ENCODE measurements around the gene STK10.
"Not testable (repeated sequence)": the region's sequence is repeated elsewhere in the genome, so short reads cannot be mapped to it uniquely, and the experiment has no call there.

STK10 gene

GRCh38 chr5:172188033-172188892 lies at the start of gene STK10:
TSS of gene STK10 (minus strand) at chr5:172188224. CDS start at chr5:172188042, 182 bp downstream.
- in situ Hi-C loops (cut with HindIII; ENCODE audit: low sequenced_read_pairs), result no loop called here

GRCh38 chr5:172235827-172236736 lies 48.1 kb upstream of the STK10 start:
- in situ Hi-C loops (cut with HindIII; ENCODE audit: low sequenced_read_pairs), result no loop called here

GRCh38 chr5:172235132-172235780 lies 47.2 kb upstream of the STK10 start:
- in situ Hi-C loops (cut with HindIII; ENCODE audit: low sequenced_read_pairs), result no loop called here

- in situ Hi-C loops (cut with HindIII; ENCODE audit: low sequenced_read_pairs), result loop anchor here (5.0 kb wide), 1 partner anchor 38 kb away; no protein-coding TSS in a partner anchor
Observed at GRCh38 chr5:172234031-172234430, 46.0 kb upstream of the STK10 start.

- in situ Hi-C loops (cut with HindIII; ENCODE audit: low sequenced_read_pairs), result loop anchor here (5.0 kb wide), 2 partner anchors 42 to 53 kb away; no protein-coding TSS in a partner anchor
Observed at GRCh38 chr5:172229904-172230303, 41.9 kb upstream of the STK10 start.

GRCh38 chr5:172224996-172225395 lies 37.0 kb upstream of the STK10 start:
- in situ Hi-C loops (cut with HindIII; ENCODE audit: low sequenced_read_pairs), result loop anchor here (5.0 kb wide), 1 partner anchor 48 kb away; no protein-coding TSS in a partner anchor

- in situ Hi-C loops (cut with HindIII; ENCODE audit: low sequenced_read_pairs), result no loop called here
Observed at GRCh38 chr5:172223901-172224873, 36.2 kb upstream of the STK10 start.

DNA sequence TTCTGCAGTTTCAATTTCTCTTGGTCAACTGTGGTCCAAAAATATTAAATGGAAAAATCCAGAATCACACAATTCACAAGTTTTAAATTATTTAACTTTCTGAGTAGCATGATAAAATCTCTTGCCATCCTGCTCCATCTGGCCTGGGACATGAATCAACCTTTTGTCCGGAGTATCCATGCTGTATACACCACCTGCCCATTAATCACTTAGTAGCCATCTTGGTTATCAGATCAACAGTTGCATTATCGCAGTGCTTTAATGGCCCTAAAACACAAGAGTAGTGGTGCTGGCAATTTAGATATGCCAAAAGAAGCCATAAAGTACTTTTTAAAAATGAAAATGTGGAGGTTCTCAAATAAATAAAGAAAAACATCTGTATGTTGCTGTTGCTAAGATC lies 31.3 kb upstream of the STK10 start:
- in situ Hi-C loops (cut with HindIII; ENCODE audit: low sequenced_read_pairs), result no loop called here

DNA sequence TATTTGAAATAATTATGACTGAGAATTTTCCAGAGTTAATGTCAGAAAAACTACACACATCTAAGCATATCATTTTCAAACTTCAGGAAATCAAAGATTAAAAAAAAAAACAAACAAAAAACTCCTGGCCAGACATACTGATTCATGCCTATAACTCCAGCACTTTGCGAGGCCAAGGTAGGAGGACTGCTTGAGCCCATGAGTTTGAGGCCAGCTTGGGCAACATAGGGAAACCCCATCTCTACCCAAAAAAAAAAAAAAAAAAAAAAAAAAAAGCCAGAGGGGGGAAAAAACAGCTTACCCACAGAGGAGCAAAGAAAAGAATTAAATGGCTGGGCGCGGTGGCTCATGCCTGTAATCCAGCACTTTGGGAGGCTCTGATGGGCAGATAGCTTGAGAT lies 28.3 kb upstream of the STK10 start:
- in situ Hi-C loops (cut with HindIII; ENCODE audit: low sequenced_read_pairs), result no loop called here

DNA sequence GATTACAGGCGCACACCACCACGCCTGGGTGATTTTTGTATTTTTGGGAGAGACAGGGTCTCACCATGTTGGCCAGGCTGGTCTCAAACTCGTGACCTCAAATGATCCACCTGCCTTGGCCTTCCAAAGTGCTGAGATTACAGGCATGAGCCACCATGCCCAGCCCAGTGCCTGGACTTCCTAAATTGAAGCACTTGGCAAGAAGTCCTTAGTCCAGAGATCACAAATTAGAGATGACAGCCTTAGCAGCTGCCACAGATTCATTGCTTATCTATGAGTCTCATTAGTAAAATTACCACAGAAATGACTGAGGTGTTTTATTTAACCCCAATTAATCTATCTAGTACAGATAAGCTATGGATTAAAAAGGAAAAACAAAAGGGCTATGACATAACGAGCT lies 25.1 kb upstream of the STK10 start:
- in situ Hi-C loops (cut with HindIII; ENCODE audit: low sequenced_read_pairs), result no loop called here

DNA sequence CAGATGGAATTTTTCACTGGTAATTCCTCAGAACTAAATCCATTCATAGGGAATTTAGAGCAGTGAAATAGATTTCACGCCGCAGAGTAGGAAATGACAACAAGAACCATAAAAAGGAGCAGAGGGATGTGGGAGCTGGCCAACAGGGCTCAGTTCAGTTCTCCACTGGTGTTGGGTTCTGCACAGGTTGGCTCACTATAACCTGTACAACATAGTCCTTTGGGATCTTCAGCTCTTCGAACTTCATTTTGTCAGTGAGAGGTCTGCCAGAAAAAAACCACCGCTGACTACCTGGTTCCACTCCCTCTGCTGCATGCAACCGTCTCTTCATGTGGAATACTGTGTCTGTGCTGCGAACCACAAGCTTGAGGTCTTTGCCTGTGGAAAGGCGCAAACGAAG lies 23.7 kb upstream of the STK10 start:
- in situ Hi-C loops (cut with HindIII; ENCODE audit: low sequenced_read_pairs), result no loop called here

- in situ Hi-C loops (cut with HindIII; ENCODE audit: low sequenced_read_pairs), result no loop called here
Observed at GRCh38 chr5:172209714-172210113, 21.7 kb upstream of the STK10 start.

DNA sequence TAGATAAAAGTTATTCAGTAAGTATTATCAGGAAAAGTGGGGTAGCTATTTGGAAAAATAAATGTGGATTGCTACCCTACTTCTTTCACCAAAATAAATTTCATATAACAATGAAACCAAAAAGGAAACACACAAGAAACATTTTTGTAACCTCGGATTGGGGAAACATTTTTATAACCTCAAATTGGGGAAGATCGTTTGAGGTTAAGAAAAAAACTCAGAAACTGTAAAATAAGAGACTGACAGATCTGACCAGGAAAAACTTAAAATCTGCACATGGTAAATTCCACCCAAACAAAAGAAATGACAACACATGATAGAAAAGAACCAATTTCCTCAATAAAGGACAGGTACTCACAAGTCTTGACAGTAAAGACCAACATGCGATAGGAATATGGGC lies 19.5 kb upstream of the STK10 start:
- in situ Hi-C loops (cut with HindIII; ENCODE audit: low sequenced_read_pairs), result no loop called here

GRCh38 chr5:172205984-172206383 lies 18.0 kb upstream of the STK10 start:
- in situ Hi-C loops (cut with HindIII; ENCODE audit: low sequenced_read_pairs), result not testable (repeated sequence)

- in situ Hi-C loops (cut with HindIII; ENCODE audit: low sequenced_read_pairs), result no loop called here
Observed at GRCh38 chr5:172200476-172200875, 12.5 kb upstream of the STK10 start.

GRCh38 chr5:172199446-172199845 lies 11.4 kb upstream of the STK10 start:
- in situ Hi-C loops (cut with HindIII; ENCODE audit: low sequenced_read_pairs), result no loop called here

- in situ Hi-C loops (cut with HindIII; ENCODE audit: low sequenced_read_pairs), result not testable (repeated sequence)
Observed at GRCh38 chr5:172197775-172198174, 9.8 kb upstream of the STK10 start.

DNA sequence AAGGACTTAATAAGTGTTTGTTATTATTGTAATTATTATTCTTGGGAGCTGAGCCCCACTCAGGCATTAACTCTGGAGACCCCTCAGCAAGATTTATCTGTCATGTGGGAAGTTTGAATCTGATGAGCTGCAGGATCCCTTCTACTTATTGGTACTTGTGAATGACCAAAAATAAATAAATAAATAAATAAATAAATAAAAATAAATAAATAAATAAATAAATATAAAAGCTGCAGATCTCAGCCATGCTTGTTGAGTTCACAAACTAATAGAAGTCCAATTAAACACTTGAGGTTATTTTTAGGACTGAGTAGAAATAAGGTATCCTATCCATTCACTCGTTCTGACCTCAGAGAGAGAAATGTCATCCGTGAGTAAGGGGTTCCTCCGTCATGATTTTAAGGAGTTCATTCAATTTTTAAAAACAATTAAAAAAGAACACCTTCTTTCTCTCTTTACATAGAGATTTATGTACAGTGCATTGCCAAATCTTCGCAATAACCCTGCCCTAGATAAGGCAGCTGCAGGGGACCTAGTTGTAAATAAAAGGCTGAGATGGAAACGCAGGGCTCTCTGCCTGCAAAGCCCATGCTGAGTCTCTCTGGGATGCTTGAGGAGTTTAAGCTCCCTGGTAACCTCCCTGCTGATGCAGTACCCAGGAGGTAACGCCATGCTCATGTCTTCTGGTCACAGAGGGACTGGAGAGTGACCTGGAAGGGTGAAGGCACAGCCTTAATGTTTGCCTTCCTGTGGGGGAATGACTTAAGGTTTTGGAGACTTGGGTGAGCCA lies 7.2 kb upstream of the STK10 start:
- in situ Hi-C loops (cut with HindIII; ENCODE audit: low sequenced_read_pairs), result no loop called here

DNA sequence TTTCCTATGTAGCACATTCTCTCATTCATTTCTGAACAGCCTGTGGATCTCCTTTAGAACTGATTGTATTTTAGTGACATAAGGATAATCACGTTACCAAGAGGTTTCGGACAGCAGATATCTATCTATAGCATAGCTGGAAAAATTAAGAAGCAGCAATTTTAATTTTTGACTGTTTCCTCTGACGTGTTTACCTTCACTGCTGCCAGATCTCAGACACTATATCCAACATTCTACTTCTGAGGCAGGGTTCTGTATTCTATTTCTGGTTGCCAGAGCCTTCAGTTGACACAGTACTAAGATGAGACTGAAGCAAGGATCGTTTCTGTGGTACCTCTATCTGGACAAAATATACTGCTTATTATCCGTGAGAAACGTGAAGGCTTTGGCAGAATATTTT lies 5.8 kb upstream of the STK10 start, which contains the start of gene EFCAB9:
EFCAB9 (plus strand) TSS at position 301 of the 400 bp plus-strand sequence; CDS start at position 302, 1 bp downstream.
- in situ Hi-C loops (cut with HindIII; ENCODE audit: low sequenced_read_pairs), result no loop called here

Data from endothelial cell of hepatic sinusoid (primary cell).